GM19468 (cell line): Measurements from ENCODE around the gene FERMT2.
"Not testable (repeated sequence)": the region's sequence is repeated elsewhere in the genome, so short reads cannot be mapped to it uniquely, and the experiment has no call there.

ENCODE experiments used
- ATAC-seq: cut with Tn5 transposase; IDR thresholded peaks from one replicate; pipeline ENCODE4 v1.9.1; 2021; ENCODE audit warnings: mild to moderate bottlenecking, moderate library complexity, moderate number of reproducible peaks; ENCODE audit not compliant: unreplicated experiment; ENCODE audit errors: extremely low read depth

Gene FERMT2

DNA sequence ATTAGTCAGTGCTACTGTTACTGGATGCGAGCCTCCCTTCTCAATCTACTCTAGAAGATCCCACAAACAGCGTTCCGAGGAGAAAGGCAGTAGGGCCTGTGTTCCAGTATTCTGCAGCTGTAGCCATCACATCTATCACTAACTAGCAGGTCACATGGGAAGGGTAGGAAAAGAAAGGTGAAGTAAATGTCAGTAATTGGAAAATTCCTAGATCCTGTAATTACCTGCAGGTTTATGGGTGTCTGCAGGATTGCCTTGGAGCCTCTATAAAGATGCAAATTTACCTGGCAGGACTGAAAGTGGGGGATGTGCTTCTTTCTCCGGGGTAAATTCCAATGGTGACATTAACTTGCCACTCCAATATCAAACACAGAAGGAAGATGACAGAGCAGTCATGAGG is 77.8 kb downstream of the FERMT2 start:
- no peak for ATAC-seq

DNA sequence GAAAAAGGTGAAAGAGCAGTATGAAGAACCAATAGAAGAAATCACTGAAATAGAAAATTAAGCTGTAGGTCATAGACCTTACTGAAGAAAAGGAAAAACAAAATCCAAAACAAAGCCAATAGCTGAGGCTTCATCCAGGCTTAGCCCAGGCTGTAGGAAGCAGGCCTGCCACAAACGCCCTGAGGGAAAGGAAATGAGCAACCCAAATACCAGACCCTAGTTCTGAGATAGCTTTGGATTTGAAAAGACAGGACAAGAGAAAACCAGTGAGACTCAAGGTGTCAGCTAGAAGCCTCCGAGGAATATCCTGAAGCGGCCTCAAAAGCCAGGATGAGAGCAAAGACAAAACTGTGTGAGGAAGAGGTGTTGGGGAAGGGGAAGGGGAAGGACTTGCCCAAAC is 79.2 kb downstream of the FERMT2 start:
- no peak for ATAC-seq

DNA sequence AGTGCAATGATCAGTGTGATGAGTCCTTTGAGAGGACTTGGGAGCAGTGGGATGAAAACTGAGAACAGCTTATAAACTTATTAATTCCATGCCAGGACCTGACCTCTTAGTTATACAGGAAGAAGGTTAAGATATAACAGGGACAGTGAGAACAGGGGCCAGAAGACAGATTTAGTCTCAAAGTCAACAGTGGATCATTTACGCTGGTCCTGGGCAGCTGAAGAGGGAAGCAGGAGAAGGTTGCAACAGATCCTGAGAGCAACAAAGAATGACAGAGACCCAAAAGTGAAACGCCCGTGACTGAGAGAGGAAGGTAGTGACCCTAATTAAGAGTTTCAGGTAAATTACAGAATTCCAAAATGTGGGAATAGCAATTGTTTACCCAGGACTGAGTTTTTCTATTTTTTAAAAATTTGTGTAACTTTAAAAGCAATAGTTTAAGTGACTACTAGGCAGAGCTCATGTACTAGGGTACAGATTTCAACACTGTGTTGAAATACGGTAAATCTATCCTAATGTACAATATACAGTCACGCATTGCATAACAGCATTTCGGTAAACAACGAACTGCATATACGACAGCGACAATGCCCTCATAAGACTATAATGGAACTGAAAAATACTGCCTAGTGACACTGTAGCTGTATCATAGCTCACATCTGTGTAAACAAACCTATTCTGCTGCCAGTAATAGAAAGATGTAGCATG is 81.8 kb downstream of the FERMT2 start:
- no peak for ATAC-seq

DNA sequence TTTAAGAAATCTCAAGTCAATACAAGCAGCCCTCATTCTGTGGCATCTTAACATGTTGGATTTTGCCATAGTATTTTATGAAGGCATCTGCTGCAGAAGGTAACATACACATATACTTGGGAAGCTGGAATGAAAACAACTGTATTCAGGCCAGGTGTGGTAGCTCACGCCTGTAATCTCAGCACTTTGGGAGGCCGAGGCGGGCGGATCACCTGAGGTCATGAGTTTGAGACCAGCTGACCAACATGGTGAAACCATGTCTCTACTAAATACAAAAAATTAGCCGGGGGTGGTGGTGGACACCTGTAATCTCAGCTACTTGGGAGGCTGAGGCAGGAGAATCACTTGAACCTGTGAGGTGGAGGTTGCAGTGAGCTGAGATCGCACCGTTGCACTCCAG is 86.0 kb downstream of the FERMT2 start:
- not testable (repeated sequence) for ATAC-seq

DNA sequence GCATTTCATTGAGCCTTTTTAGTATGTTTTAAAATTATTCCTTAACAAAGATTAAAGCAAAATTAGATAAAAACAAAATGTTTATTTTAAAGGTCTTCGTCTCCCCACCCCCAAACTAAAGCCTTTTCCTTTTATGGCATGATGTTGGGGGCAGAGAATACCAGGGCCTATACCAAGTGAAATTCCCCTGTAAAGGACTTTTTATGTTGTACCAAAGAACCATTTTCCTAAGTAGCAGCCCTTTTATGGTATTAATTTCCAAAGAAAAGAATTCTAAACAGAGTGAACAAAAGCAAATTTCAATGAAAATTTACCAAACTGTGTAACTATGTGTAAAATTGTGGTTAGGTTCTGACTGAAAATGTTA is 87.5 kb downstream of the FERMT2 start:
- ATAC-seq, result no peak

DNA sequence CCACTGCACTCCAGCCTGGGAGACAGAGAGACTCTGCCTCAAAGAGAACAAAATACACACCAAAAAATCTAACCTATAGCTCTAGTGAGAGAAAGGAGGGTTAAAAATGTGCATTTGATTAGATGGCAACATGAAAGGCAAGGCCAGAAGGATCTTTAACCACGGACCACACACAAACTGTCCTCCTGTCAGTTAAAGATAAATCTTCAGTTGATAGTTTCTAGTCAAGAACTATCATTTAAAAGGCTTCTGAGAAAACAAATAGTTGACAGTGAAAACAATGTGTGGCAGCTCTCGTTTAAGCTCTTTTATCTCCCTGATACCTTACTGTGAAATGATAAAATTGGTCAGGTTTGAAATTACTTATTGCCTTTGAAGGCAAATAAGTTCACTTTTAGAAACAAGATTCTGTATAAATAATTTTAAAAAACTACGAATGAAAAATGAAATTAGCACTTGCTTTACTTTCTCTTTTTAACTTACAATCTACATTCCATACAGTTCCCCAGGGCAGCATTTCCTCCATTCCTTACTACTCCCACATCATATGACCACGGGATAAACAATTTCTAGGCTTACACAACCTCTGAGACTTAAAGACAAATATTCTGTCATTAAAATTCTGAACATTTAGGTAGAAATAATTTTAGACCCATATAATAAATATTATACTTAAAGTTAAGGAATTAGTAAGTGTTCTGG is 88.1 kb downstream of the FERMT2 start:
- ATAC-seq, result no peak

DNA sequence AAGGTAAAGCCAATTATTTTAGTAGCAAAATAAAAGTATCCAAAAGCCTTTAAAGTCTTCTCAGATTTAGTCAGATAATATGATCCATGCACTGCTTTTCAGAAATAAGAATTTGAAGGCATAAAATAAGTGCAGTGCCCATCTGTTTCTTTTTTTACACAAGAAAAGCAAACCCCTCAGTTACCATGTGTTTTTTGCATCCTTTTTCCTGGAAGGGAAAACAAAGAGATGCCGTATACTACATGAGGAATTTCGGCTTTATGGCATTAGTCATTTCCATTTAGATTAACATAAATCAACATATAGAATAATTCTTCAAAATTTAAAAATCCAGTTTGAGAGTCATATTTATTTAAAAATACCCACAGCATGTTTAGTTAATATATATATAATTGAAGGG is 89.4 kb downstream of the FERMT2 start:
- no peak for ATAC-seq

DNA sequence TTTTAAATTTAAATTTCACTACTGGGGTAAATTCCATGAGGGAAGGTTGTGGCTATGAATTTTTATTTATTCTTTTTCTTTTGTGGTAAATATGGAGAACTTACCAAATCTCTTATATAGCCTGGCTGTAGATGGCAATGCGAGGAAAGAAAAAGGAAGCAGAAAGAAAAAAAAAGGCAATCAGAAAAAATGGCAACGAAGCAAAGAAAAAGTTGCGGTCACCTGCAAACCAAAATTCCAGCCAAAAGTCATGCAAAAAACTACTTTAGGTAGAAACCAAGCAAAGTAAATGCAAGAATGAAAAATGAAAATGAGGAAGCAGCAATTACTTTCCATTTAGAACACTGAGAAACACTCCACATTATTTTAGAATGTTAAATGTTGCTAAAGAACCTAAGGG is 89.9 kb downstream of the FERMT2 start:
- no peak for ATAC-seq

DNA sequence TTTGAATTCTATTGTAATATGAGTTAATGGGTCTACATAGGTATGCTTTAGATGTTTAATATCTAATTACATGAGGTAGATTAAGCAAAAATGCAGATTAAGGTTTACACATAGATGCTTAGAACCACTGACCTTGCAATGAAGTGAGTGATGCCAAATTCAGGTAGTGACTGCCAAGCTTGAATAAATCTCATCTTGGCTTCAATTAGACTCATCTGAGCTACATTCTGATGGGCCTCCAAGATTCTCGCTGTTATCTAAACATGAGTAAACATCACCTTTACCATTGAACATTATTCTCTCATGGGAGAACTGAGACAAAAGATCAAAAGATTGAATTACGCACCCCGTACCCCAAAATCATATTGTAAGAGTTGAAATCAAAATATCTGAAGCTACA is 90.6 kb downstream of the FERMT2 start:
- ATAC-seq, result no peak

DNA sequence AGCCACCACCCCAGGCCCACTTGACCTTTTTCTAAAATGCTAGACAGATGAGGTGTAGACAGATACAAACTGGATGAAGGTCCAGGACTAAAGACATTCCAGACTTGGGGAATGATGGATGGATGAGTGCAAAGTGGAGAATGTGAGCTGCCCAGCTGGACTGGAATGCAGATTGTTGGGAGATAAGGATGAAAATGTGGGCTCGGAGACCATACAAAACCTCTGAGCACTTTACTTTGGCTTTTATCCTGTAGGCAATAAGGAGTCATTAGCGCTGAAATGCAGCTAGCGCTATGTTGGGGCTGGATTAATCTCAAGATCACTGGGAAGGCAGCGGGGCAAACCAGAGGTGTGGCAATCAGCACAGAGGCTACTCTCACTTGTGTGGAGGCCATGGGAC is 94.7 kb downstream of the FERMT2 start:
- no peak for ATAC-seq

DNA sequence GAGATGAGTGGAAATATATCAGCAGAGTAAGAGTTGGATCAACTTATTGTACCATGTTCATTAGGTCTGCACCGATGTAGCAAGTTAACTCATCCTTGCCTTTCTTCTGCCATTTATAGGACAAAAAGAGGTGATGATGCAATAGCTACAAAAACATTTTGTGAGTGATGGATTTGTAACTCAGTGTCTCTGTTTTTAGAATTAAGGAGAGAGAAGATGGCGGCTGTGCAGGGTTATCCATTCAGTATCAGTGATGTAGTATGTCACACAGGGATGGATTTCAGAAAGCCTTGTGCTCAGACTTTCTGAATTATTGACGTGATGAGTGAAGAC is 97.4 kb downstream of the FERMT2 start:
- no peak for ATAC-seq

DNA sequence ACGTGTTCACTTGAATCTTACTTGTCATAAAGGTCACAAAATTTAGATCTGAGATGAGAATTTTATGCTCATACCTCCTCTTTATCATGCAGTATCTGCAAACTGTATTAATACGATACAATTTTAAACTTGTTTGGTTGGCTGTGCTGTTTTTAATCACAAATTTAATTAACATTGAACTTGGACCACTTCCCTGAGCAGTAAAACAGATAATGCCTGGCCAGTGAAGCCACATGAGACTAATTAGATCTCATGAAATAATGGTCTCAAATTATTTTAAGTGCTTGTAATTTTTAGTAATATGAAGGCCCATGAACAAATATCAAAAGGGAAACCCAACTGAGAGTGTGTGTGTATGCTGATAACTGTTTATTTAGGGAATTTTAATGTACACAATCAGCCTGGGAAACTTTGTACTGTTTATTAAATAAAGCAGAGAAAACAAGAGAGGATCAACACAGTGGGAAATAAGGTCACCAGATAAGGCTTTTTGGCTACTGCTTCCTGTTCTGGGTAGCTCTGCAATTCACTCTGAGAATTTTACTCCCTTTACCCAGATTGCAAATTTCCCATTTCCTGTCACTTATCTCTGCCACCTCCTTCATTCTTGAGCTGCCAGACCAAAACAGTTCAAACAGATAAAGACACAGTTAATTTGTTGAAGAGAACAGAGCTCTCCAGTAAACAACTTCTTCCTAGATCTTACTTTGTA is 97.9 kb downstream of the FERMT2 start:
- ATAC-seq, result no peak

DNA sequence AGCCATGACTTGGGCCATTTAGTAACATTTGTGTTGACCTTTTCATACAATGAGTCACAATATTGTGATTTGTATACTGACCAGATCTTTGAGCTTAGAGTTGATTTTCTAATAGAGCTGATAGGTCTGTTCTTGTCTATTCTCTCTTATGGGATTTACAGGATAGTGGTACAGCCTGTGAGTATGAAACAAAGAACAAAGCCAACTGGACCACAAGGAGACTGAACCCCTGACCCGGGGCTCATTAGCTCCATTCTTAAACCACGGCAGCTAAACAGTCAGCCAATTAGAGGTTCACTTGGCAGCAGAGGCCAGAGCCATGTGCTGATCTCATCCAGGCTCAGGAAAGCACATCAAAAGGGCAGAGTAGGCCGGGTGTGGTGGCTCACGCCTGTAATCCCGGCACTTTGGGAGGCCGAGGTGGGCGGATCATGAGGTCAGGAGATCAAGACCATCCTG is 100.4 kb downstream of the FERMT2 start:
- ATAC-seq, result no peak

DNA sequence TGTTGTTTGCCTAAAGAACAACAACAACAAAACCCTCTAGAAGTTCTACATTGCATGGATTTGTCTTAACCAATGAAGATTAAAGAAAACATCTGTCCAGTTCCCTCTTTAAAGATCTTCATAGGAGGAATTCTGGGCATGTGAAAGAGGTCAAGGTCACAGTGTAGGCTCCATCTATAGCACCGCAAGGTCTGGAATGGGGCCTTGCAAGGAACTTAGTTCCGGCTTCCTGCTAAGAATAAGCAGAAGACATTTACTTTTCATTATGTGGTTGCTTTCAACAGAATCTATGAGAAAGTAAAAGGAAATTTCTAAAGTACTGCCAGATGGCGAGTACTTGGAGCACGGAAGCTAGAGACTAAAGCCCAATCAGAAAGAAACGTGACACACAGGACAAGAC is 102.2 kb downstream of the FERMT2 start:
- no peak for ATAC-seq

DNA sequence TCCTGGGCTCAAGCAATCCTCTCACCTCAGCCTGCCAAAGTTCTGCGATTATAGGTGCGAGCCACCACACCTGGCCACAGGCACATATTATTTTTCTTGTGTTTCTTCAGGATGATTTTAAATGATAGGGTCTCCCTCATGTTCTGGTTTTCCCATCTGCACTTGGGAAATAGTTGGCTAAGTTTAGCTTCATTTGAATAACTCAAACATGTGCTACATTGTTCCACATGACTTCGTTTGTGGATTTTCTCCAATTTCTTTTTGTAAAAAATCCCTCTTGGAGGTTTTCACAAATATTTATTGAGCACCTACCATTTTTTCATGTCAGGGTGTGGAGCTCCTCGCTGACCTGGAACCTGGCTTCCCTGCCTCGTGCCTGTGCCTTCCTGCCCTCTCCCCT is 104.3 kb downstream of the FERMT2 start:
- ATAC-seq, result no peak

DNA sequence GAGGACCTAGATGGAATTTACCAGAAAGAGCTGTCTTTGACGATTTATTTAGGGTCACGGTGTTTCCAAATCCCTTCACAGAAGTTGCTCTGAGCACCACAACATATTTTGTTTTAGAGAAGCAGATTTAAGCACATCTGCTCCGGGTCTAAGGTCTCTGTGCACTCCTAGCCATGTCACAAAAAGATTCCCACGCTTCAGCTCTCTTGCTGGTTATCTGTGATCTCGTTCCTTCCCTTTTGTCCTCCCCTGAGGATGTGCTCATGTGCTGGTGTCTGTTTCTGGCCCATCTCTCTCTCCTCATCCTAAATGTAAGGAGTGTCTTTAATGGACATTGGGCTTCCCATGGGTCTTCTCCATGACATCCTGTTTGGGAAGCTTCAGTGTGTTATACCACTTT is 105.8 kb downstream of the FERMT2 start:
- ATAC-seq, result no peak

DNA sequence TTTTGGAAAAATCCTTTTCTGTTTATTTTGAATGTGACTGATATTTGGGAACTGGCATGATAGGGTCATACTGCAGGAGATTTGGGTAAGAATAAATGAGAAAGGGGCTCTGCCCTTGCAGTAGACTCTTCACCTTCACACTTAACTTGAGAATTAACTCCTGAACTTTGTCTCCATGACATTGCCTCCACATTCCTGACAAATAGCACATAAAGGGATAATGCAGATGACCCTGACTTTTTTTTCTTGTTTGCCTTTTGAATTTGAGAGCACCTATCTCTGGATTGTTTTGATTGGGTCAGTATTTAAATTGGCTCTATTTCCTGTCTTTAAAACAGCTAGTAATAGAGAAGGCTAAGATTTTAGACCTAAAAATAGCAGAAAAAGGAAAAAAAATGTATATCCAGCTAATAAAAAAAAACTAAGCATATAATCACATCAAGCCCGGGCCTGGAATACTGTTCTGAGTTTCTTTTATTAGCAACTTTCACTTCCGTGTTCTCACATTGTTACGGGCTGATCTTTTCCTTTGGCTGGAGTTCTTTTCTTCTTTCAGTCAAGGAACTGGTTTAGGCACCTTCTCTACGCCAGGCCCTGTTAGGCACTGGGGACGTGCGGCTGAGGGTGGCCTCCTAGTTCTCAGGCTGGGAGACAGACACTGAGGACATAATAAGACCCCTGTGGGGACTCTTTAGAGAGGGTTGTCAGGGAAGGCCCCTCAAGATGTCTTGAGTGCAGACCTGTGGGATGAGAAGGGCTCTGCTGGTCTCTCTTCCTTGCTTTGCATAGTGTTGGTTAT is 106.4 kb downstream of the FERMT2 start:
- ATAC-seq, result no peak

DNA sequence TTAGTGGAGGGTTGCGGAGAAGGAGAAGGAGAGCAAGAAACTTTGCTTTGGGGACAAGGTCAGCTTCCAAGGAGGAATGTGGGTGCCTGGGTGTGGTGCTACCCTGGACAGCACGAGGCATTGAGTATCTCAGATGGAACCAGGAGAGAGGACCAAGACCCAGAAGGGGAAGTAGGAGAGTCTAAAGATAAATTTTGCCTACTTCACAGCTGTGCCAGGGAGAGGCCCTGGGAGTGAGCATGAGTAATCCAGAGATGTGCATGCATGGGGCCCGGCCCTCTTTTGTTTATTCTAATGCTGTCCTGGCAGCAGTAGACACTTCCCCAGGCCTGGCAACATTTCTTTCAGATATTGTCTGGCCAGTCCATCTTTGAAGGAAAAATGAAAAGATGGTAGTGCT is 110.0 kb downstream of the FERMT2 start:
- ATAC-seq, result no peak

DNA sequence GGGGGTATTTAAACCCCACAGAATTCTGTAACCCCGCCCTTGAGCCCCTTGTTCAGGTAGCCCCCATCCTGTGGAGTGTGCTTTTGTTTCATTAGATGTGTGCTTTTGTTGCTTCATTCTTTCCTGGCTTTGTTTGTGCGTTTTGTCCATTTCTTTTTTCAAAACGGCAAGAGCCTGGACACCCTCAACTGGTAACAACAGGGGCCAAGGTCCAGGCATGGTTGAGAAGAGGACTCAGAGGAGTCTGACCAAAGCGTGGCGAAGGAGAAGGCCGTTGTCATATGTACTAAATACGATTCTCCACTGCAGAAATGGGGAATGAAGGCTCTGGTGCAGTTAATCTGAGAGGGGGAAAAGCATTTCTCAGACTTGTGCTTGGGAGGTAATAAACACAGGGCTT is 113.4 kb downstream of the FERMT2 start:
- no peak for ATAC-seq

DNA sequence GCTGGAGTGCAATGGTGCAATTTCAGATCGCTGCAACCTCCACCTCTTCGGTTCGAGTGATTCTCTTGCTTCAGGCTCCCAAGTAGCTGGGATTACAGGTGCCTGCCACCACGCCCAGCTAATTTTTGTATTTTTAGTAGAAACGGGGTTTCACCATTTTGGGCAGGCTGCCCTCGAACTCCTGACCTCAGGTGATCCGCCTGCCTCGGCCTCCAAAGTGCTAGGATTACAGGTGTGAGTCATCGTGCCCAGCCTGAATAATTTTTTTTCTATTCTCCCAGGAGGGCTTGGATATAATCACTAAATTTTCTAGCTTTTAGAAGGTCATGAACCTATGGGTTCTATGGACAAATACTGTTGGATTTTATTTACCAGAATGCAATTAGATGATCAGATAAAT is 114.8 kb downstream of the FERMT2 start:
- no peak for ATAC-seq
